ENCODE data around the gene POP4. TPM values are rescaled to one million over a fixed set of nuclear protein-coding genes. Genes with fewer than 3 reads are reported as not detected.

The POP4 gene
- total and polyA plus RNA-seq, 11 donors = 41.2 to 157 (median 52.2) TPM

- H3K4me1 ChIP-seq = no peaks in the 10 kb centered on the region
- H3K36me3 ChIP-seq = no peaks in the 10 kb centered on the region
- no peak for ATAC-seq
- no peak overlapping the region for H3K4me3 ChIP-seq
- H3K27ac ChIP-seq = no peak overlapping the region
- 58 to 67% (median 65%) methylated on average over 3 of the region's 3 CpGs for WGBS, 4 donors
- no peaks in the 10 kb centered on the region for H3K9me3 ChIP-seq
- peaks cover 0 to 53% (median 9%) of the 10 kb centered on the region in 9 donors for H3K27me3 ChIP-seq
- TF ChIP-seq CTCF (IDR thresholded peaks at IDR 0.05) (no peak), POLR2A (IDR thresholded peaks at IDR 0.05) (no peak)
- intact Hi-C loops (cut with DNase I) = no loop called here
- DNase-seq = no peak
Measured at GRCh38 chr19:29587059-29587458, 19.0 kb upstream of the POP4 start.

GRCh38 chr19:29587518-29587986 lies 18.5 kb upstream of the POP4 start:
- no peaks in the 10 kb centered on the region for H3K9me3 ChIP-seq
- no peak overlapping the region for H3K27ac ChIP-seq
- no peak overlapping the region for H3K4me3 ChIP-seq
- ATAC-seq = no peak
- intact Hi-C loops (cut with DNase I) = no loop called here
- no peak for DNase-seq
- 51 to 71% (median 60%) methylated on average over 2 of the region's 2 CpGs for WGBS, 4 donors
- peaks cover 0 to 56% (median 9%) of the 10 kb centered on the region in 9 donors for H3K27me3 ChIP-seq
- TF ChIP-seq CTCF (IDR thresholded peaks at IDR 0.05) (no peak), POLR2A (IDR thresholded peaks at IDR 0.05) (no peak)
- H3K36me3 ChIP-seq = no peaks in the 10 kb centered on the region
- H3K4me1 ChIP-seq = no peaks in the 10 kb centered on the region

GRCh38 chr19:29588095-29588494 lies 18.0 kb upstream of the POP4 start:
- TF ChIP-seq POLR2A (IDR thresholded peaks at IDR 0.05) = no peak
- no peak for TF ChIP-seq CTCF (IDR thresholded peaks at IDR 0.05)
- H3K4me1 ChIP-seq = no peaks in the 10 kb centered on the region
- H3K27ac ChIP-seq = no peak overlapping the region
- intact Hi-C loops (cut with DNase I) = no loop called here
- no peaks in the 10 kb centered on the region for H3K36me3 ChIP-seq
- ATAC-seq (no peak), DNase-seq (no peak)
- no peaks in the 10 kb centered on the region for H3K9me3 ChIP-seq
- no peak overlapping the region for H3K4me3 ChIP-seq
- 84 to 92% (median 87%) methylated on average over 2 of the region's 2 CpGs for WGBS, 4 donors
- peaks cover 0 to 58% (median 9%) of the 10 kb centered on the region in 9 donors for H3K27me3 ChIP-seq

GRCh38 chr19:29590278-29590677 lies 15.8 kb upstream of the POP4 start:
- peaks cover 0 to 70% (median 9%) of the 10 kb centered on the region in 9 donors for H3K27me3 ChIP-seq
- TF ChIP-seq POLR2A (IDR thresholded peaks at IDR 0.05) = no peak
- no peak for TF ChIP-seq CTCF (IDR thresholded peaks at IDR 0.05)
- no peaks in the 10 kb centered on the region for H3K36me3 ChIP-seq
- H3K4me1 ChIP-seq = no peaks in the 10 kb centered on the region
- ATAC-seq (no peak), DNase-seq (no peak)
- no peak overlapping the region for H3K4me3 ChIP-seq
- 31 to 50% (median 40%) methylated on average over 5 of the region's 5 CpGs for WGBS, 4 donors
- no peak overlapping the region for H3K27ac ChIP-seq
- no peaks in the 10 kb centered on the region for H3K9me3 ChIP-seq
- intact Hi-C loops (cut with DNase I) = no loop called here
